H1 (cell line): Measurements from ENCODE around the gene PIGU.

ENCODE experiments used
- BRCA1 ChIP-seq: IDR thresholded peaks from 2 replicates; pipeline ENCODE4 v1.6.1; 2012; ENCODE audit warnings: low read depth, low read length, improper control_type of control experiment
- CBX8 ChIP-seq: fragments of 300-800, 300-1000 bp; sonication (generic); IDR thresholded peaks from 2 replicates; pipeline ENCODE4 v1.7.1; 2016; ENCODE audit warnings: low read depth, low read length, borderline replicate concordance
- CHD2 ChIP-seq: IDR thresholded peaks from 2 replicates; pipeline ENCODE4 v1.6.1; 2012; ENCODE audit warnings: low read length, improper control_type of control experiment
- MAX ChIP-seq: IDR thresholded peaks from 2 replicates; pipeline ENCODE4 v1.6.1; 2012; ENCODE audit warnings: inconsistent platforms
- POLR2A ChIP-seq, 2 experiments: IDR thresholded peaks; 1 replicate in 1 of 2; 2 replicates in 1 of 2; pipeline ENCODE4 v1.6.1; 2011; ENCODE audit warnings: low read depth in 2 of 2, low read length in 2 of 2, mild to moderate bottlenecking in 2 of 2; ENCODE audit errors: control extremely low read depth in 1 of 2
- POLR2AphosphoS5 ChIP-seq: IDR thresholded peaks from 2 replicates; pipeline ENCODE4 v1.6.1; 2011; ENCODE audit warnings: low read depth, low read length
- RAD21 ChIP-seq, 2 experiments: IDR thresholded peaks in 1 of 2; conservative IDR thresholded peaks in 1 of 2; 2 replicates each; pipeline ENCODE4 v1.6.1; 2011; ENCODE audit warnings: low read depth in 2 of 2, low read length in 2 of 2, improper control_type of control experiment in 1 of 2, inconsistent platforms in 1 of 2, mild to moderate bottlenecking in 1 of 2, moderate library complexity in 1 of 2
- TF ChIP-seq, protein P1 (sequence below): IDR thresholded peaks from 2 replicates; pipeline ENCODE4 v1.6.1; 2012; ENCODE audit warnings: low read length, inconsistent platforms
- TF ChIP-seq, protein P2 (sequence below), 3 experiments: IDR thresholded peaks; 1 replicate in 2 of 3; 2 replicates in 1 of 3; pipeline versions ENCODE4 v1.5.1 to v1.6.1; 2011; ENCODE audit warnings: low read length in 3 of 3, mild to moderate bottlenecking in 3 of 3, inconsistent platforms in 2 of 3, low read depth in 1 of 3, moderate library complexity in 1 of 3; ENCODE audit not compliant: insufficient read depth in 1 of 3; ENCODE audit errors: control extremely low read depth in 1 of 3

DNA sequence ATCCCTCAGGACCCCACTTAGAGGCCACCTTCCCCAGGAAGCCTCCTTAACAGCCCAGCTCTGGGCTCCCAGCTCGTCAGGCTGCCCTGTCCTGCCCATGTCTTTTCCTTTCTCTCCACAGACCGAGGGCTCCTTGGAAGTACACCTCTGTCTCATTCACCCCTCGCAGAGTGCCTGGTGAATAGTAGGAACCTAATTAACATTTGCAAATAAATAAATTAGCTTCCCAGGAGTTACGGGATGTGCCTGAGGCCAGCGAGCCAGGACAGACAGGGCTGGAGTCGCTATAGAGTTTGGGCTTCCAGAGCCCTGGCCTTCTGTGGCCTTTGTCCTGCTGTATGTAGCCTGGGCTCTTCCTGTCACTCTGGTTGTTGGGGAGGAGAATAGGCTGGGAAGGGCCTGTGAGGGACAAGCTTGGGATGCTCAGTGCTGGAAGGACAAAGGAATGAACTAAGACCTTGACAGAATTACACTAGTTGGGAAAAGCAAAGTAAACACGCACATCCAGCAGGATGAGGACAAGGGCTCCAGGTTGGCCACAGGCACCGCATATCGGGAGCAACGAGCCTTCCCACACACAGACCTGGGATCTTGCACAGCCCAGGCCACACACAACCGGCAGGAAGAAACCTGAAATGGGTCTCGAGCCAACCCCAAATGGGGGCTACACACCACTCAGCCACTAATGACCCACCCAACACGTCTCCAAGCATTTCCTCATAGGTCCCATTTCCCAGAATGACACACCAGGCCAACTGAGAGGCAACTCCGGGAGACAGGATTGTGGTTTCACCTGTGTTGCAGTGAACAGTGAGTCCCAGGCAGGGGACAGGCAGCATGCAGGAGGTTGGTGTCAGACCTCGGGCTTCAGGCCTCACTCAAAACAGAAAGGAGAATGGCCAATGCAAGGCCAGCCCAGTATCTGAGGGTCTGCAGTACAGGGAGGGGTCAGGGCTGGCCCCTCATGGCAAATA, 108.7 kb downstream of the PIGU start:
- TF ChIP-seq, protein P1, sequence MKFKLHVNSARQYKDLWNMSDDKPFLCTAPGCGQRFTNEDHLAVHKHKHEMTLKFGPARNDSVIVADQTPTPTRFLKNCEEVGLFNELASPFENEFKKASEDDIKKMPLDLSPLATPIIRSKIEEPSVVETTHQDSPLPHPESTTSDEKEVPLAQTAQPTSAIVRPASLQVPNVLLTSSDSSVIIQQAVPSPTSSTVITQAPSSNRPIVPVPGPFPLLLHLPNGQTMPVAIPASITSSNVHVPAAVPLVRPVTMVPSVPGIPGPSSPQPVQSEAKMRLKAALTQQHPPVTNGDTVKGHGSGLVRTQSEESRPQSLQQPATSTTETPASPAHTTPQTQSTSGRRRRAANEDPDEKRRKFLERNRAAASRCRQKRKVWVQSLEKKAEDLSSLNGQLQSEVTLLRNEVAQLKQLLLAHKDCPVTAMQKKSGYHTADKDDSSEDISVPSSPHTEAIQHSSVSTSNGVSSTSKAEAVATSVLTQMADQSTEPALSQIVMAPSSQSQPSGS: no peak
- TF ChIP-seq RAD21 (IDR thresholded peaks at IDR 0.05 in 1 of 2, conservative IDR thresholded peaks at IDR 0.05 in 1 of 2; ENCODE audit: low read depth in 2 of 2, low read length in 2 of 2) (no peak), CBX8 (no peak), MAX (no peak), BRCA1 (no peak), CHD2 (no peak), POLR2AphosphoS5 (no peak), POLR2A (IDR thresholded peaks at IDR 0.05; ENCODE audit: control extremely low read depth in 1 of 2, low read depth in 2 of 2, low read length in 2 of 2) (no peak)
- TF ChIP-seq, protein P2, sequence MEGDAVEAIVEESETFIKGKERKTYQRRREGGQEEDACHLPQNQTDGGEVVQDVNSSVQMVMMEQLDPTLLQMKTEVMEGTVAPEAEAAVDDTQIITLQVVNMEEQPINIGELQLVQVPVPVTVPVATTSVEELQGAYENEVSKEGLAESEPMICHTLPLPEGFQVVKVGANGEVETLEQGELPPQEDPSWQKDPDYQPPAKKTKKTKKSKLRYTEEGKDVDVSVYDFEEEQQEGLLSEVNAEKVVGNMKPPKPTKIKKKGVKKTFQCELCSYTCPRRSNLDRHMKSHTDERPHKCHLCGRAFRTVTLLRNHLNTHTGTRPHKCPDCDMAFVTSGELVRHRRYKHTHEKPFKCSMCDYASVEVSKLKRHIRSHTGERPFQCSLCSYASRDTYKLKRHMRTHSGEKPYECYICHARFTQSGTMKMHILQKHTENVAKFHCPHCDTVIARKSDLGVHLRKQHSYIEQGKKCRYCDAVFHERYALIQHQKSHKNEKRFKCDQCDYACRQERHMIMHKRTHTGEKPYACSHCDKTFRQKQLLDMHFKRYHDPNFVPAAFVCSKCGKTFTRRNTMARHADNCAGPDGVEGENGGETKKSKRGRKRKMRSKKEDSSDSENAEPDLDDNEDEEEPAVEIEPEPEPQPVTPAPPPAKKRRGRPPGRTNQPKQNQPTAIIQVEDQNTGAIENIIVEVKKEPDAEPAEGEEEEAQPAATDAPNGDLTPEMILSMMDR (IDR thresholded peaks at IDR 0.05; ENCODE audit: control extremely low read depth in 1 of 3, insufficient read depth in 1 of 3, low read depth in 1 of 3, low read length in 3 of 3): no peak
